Adipose tissue (tissue), 3 donors: ENCODE measurements around the gene SYT3. TPM values are rescaled to one million over a fixed set of nuclear protein-coding genes. Genes with fewer than 3 reads are reported as not detected.

Source experiments
- H3K27ac ChIP-seq: one replicate; pipeline ENCODE4 v1.5.1; 2013; ENCODE audit warnings: low read depth, low read length
- WGBS, 3 donors: extraction: QIAGEN DNeasy Blood & Tissue Kit; methylation state at CpG; one replicate each; pipeline ENCODE4 v1.1.7; 2013; 5-methylcytosine and 5-hydroxymethylcytosine counted together
- polyA plus RNA-seq, 3 donors: library from polyadenylated mRNA; stranded (reverse); fragments of 200-250 nt; gene quantifications; one replicate each; pipeline ENCODE4 v1.2.3, GENCODE V29; 2013
- donor health status: healthy with polysubstance abuse.
- donor health status: Bipolar disorder and iron deficiency.
- donor health status: healthy.

SYT3 gene
- polyA plus RNA-seq, 3 donors: 0.07 to 0.24 (median 0.11) TPM

GRCh38 chr19:50663482-50663790 is 23.8 kb upstream of the SYT3 start:
- no peak overlapping the region for H3K27ac ChIP-seq
- 71 to 94% (median 80%) methylated on average over 1 of the region's 1 CpG for whole genome bisulfite sequencing, 3 donors

- WGBS, 3 donors: 45 to 60% (median 59%) methylated on average over 16 of the region's 16 CpGs
- no peak overlapping the region for H3K27ac ChIP-seq
Observed at GRCh38 chr19:50662651-50663481, 23.2 kb upstream of the SYT3 start.

GRCh38 chr19:50661766-50662650 is 22.3 kb upstream of the SYT3 start:
- WGBS, 3 donors: 49 to 73% (median 72%) methylated on average over 48 to 49 of the region's 49 CpGs
- H3K27ac ChIP-seq: no peak overlapping the region

- WGBS, 3 donors: 68 to 84% (median 78%) methylated on average over 10 of the region's 10 CpGs
- no peak overlapping the region for H3K27ac ChIP-seq
Observed at GRCh38 chr19:50661023-50661422, 21.3 kb upstream of the SYT3 start.

- H3K27ac ChIP-seq: no peak overlapping the region
- WGBS, 3 donors: 17 to 33% (median 26%) methylated on average over 5 to 6 of the region's 6 CpGs
Observed at GRCh38 chr19:50660088-50660366, 20.3 kb upstream of the SYT3 start.

GRCh38 chr19:50659318-50660087 is 19.8 kb upstream of the SYT3 start:
- H3K27ac ChIP-seq: no peak overlapping the region
- WGBS, 3 donors: 2 to 7% (median 5%) methylated on average over 15 to 36 of the region's 37 CpGs

GRCh38 chr19:50658441-50659317 is 19.0 kb upstream of the SYT3 start:
- no peak overlapping the region for H3K27ac ChIP-seq
- 2 to 4% (median 3%) methylated on average over 66 to 67 of the region's 67 CpGs for WGBS, 3 donors

GRCh38 chr19:50657712-50658440 is 18.2 kb upstream of the SYT3 start:
- WGBS, 3 donors: 2 to 3% (median 2%) methylated on average over 38 of the region's 38 CpGs
- no peak overlapping the region for H3K27ac ChIP-seq

- WGBS, 3 donors: 47 to 60% (median 59%) methylated on average over 6 of the region's 6 CpGs
- no peak overlapping the region for H3K27ac ChIP-seq
Observed at GRCh38 chr19:50657222-50657669, 17.6 kb upstream of the SYT3 start.

GRCh38 chr19:50654882-50655281 is 15.2 kb upstream of the SYT3 start:
- no peak overlapping the region for H3K27ac ChIP-seq

- no peak overlapping the region for H3K27ac ChIP-seq
- 86 to 93% (median 92%) methylated on average over 6 of the region's 6 CpGs for WGBS, 3 donors
Observed at GRCh38 chr19:50652722-50653121, 13.0 kb upstream of the SYT3 start.

GRCh38 chr19:50651174-50651573 is 11.5 kb upstream of the SYT3 start:
- H3K27ac ChIP-seq: no peak overlapping the region
- 70 to 87% (median 81%) methylated on average over 2 of the region's 2 CpGs for WGBS, 3 donors

- H3K27ac ChIP-seq: no peak within 1 kb of the TSS
- 22 to 27% (median 26%) methylated on average over 7 of the region's 7 CpGs for WGBS, 3 donors
Observed at GRCh38 chr19:50649433-50650391, 10.0 kb upstream of the SYT3 start, which contains the start of gene C19orf81. Gene C19orf81 (plus strand): TSS chr19:50649445. CDS start chr19:50649445, 0 bp downstream.

- WGBS, 3 donors: 31 to 46% (median 44%) methylated on average over 5 of the region's 5 CpGs
- H3K27ac ChIP-seq: no peak overlapping the region
Observed at GRCh38 chr19:50648659-50649058, 9.0 kb upstream of the SYT3 start.

- no peak overlapping the region for H3K27ac ChIP-seq
- 60 to 66% (median 63%) methylated on average over 10 of the region's 10 CpGs for WGBS, 3 donors
Observed at GRCh38 chr19:50647879-50648615, 8.4 kb upstream of the SYT3 start.
